Lower lobe of right lung (tissue), 2 donors: ENCODE data around the gene HSD17B14. TPM values are rescaled to one million over a fixed set of nuclear protein-coding genes. Genes with fewer than 3 reads are reported as not detected.

Source experiments
- ATAC-seq, 2 donors: fragments of 200-7000 bp; cut with Tn5 transposase; one replicate each; pipeline ENCODE4 v1.9.1; 2020 to 2022; ENCODE audit warnings: mild to moderate bottlenecking in 2 of 2, moderate library complexity in 2 of 2
- DNase-seq: peaks from one replicate; pipeline ENCODE4 v3.0.0-alpha.2; 2020
- H3K27ac ChIP-seq: fragments of 200-600 bp; one replicate; pipeline ENCODE4 v1.8.0; 2022
- H3K27me3 ChIP-seq: fragments of 200-600 bp; one replicate; pipeline ENCODE4 v1.8.0; 2022; ENCODE audit warnings: low read depth
- H3K36me3 ChIP-seq: fragments of 200-600 bp; one replicate; pipeline ENCODE4 v1.8.0; 2022; ENCODE audit warnings: mild to moderate bottlenecking
- H3K4me1 ChIP-seq: fragments of 200-600 bp; one replicate; pipeline ENCODE4 v1.8.0; 2022
- H3K4me3 ChIP-seq: fragments of 200-600 bp; one replicate; pipeline ENCODE4 v1.8.0; 2022; ENCODE audit warnings: mild to moderate bottlenecking
- H3K9me3 ChIP-seq: fragments of 200-600 bp; one replicate; pipeline ENCODE4 v1.8.0; 2022
- intact Hi-C: fragments of 100-400 bp; cut with DNase I; formaldehyde crosslinking; loops from one replicate; pipeline ENCODE4 v1.11.0; 2022
- total RNA-seq: library from RNA; stranded (reverse); fragmentation: NEBNext Ultra II Directional; extraction: Animal tissue kit (Norgen Biotek cat#: 25700); gene quantifications from one replicate; pipeline ENCODE4 v1.2.1, GENCODE V29; 2021
- TF ChIP-seq, protein P1 (sequence below): fragments of 200-600 bp; IDR thresholded peaks from one replicate; pipeline ENCODE4 v1.8.0; 2022; ENCODE audit warnings: antibody characterized with exemption, mild to moderate bottlenecking
- donor health status: DM: no; HTN: yes; CAD: no; lungs with severe emphysema.

The HSD17B14 gene
- total RNA-seq, 1 donor from 2014 or later = 22.7 TPM

DNA sequence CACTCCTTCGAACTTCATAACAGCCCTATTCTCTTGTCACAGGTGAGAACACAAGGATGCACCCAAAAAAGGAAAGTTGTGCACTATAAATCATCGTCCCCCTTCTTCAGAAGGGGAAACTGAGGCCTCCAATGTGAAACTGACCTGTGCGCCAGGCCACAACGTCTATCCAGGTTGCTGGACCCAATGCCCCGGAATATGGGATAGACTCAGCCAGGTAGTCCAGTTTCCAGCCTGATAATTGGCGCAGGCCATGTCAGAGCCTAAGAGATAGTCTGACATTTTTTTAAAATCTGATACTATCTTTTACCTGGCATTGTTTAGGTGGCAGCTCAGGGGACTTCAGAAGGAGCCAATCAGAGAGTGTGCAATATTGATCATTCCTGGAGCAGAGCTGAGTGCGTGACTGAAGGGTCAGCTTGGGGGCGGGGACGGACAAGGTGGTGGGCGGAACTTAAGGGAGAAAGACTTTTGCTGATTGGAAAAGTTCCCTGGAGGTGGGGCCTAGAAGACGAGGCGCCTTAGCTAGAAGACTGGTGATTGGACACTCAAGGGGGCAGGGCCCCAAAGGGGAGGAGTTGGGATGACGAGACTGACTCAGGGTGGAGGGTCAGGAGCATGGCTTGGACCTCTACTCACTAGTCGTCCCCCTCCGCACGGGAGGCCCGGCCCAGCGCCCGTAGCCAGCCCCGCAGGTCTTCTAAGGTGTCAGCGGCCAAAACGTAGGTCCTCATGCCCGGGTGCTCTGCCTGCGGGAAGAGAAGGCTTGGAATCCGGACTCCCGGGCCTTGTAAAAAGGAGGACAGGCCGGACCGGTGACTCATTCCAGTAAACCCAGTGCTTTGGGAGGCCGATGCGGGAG, 23.7 kb upstream of the HSD17B14 start:
- Histone ChIP-seq H3K27me3 (no peaks in the 10 kb centered on the region), H3K4me3 (peak overlapping the region; percentile 41), H3K36me3 (no peaks in the 10 kb centered on the region), H3K4me1 (no peaks in the 10 kb centered on the region), H3K27ac (peak overlapping the region; percentile 64), H3K9me3 (no peaks in the 10 kb centered on the region)
- DNase-seq (peak; percentile 70), ATAC-seq (peak; percentile 58 to 79)
- TF ChIP-seq, protein P1, sequence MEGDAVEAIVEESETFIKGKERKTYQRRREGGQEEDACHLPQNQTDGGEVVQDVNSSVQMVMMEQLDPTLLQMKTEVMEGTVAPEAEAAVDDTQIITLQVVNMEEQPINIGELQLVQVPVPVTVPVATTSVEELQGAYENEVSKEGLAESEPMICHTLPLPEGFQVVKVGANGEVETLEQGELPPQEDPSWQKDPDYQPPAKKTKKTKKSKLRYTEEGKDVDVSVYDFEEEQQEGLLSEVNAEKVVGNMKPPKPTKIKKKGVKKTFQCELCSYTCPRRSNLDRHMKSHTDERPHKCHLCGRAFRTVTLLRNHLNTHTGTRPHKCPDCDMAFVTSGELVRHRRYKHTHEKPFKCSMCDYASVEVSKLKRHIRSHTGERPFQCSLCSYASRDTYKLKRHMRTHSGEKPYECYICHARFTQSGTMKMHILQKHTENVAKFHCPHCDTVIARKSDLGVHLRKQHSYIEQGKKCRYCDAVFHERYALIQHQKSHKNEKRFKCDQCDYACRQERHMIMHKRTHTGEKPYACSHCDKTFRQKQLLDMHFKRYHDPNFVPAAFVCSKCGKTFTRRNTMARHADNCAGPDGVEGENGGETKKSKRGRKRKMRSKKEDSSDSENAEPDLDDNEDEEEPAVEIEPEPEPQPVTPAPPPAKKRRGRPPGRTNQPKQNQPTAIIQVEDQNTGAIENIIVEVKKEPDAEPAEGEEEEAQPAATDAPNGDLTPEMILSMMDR = no peak
- intact Hi-C loops = no loop called here

DNA sequence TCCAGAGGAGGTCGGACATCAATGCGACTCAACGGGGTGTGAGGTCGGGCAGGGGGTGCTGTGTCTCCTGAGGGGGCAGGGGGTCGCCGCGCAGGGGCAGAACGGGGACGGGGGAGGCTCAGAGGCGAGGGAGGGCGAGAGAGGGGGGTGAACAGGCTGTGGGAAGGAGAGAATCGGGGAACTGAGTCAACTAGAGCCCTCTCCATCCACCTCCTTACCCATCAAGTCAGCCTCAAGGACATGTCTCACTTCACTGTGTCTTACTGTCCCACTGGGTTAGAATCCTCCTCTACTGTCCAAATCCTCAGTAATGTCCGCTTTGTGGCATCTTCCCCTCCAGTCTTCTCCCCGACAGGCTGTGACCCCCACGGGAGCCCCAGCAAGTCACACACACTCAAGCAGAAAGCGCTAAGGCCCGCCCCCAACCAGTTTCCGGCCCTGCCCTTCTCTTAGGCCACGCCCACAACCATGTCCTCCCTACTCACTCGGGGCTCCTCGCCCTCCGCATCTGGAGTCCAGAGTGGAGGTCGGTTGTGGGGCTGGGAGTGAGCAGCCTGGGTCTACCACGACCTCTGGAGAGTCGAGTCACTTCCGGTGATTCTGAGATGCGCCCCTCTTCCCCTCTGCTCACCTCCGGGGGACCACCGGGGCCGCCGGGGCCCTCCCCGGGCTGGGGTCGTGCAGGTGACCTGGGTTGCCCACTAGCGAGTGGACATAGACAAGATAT, 22.9 kb upstream of the HSD17B14 start:
- no peaks in the 10 kb centered on the region for H3K27me3 ChIP-seq
- intact Hi-C loops = no loop called here
- peak overlapping the region; percentile 41 for H3K4me3 ChIP-seq
- no peaks in the 10 kb centered on the region for H3K9me3 ChIP-seq
- DNase-seq (peak; percentile 79), ATAC-seq (peak; percentile 77 to 86)
- H3K4me1 ChIP-seq = no peaks in the 10 kb centered on the region
- no peaks in the 10 kb centered on the region for H3K36me3 ChIP-seq
- peak overlapping the region; percentile 62 for H3K27ac ChIP-seq
- TF ChIP-seq, protein P1 = no peak

DNA sequence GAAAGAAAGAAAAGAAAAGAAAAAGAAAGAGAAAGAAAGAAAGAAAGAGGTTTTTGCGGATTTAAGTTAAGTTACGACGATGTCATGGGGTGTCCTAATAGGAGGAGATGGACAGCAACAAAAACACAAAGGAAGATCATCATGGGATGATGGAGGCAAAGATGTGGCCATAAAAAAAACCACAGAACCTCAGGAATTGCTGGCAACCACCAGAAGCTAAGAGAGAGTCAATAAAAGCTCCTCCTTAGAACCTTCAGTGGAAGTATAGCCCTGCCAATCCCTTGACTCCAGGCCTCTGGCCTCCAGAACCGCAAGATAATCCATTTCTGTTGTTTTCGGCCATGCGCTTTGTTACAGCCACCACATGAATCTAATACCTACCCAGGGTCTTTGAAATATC, 20.6 kb upstream of the HSD17B14 start:
- DNase-seq (no peak), ATAC-seq (no peak)
- intact Hi-C loops = no loop called here
- no peak overlapping the region for H3K27ac ChIP-seq
- H3K27me3 ChIP-seq = no peaks in the 10 kb centered on the region
- H3K36me3 ChIP-seq = no peaks in the 10 kb centered on the region
- TF ChIP-seq, protein P1 = no peak
- H3K4me1 ChIP-seq = no peaks in the 10 kb centered on the region
- H3K4me3 ChIP-seq = no peak overlapping the region
- H3K9me3 ChIP-seq = no peaks in the 10 kb centered on the region

- TF ChIP-seq, protein P1 = no peak
- intact Hi-C loops = no loop called here
- H3K27me3 ChIP-seq = no peaks in the 10 kb centered on the region
- H3K9me3 ChIP-seq = no peaks in the 10 kb centered on the region
- H3K4me3 ChIP-seq = no peak overlapping the region
- H3K4me1 ChIP-seq = no peaks in the 10 kb centered on the region
- peaks cover 8% of the 10 kb centered on the region for H3K36me3 ChIP-seq
- ATAC-seq = no peak
- DNase-seq = no peak
- H3K27ac ChIP-seq = no peak overlapping the region
Observed at GRCh38 chr19:48854103-48854502, 17.8 kb upstream of the HSD17B14 start.

DNA sequence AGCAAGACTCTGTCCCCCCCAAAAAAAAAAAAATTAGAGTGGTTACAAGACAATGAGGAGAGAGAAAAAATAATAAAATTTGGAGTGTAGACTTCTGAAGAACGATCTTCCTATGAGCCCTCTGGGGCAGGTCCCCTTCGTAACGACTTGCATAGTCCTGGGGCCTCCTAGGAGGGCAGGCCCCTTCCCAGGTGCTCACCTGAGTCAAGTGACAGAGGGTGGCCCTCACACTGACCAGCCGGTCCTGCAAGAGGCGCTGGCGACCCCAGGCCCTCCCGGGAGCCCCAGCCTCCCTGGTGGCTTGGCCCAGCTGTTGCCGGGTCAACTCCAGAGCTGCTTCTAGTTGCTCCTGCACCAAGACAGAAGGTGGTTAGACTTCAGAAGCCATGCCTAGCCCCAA, 17.2 kb upstream of the HSD17B14 start:
- Histone ChIP-seq H3K4me1 (no peaks in the 10 kb centered on the region), H3K27ac (no peak overlapping the region), H3K9me3 (no peaks in the 10 kb centered on the region), H3K36me3 (peaks cover 8% of the 10 kb centered on the region), H3K4me3 (no peak overlapping the region), H3K27me3 (no peaks in the 10 kb centered on the region)
- no peak for DNase-seq
- intact Hi-C loops = no loop called here
- TF ChIP-seq, protein P1 = no peak
- peak in 1 of 2 donors; percentile 27 for ATAC-seq
